D721Med (cell line): ENCODE data around the gene EEPD1.
"Not testable (repeated sequence)": the region's sequence is repeated elsewhere in the genome, so short reads cannot be mapped to it uniquely, and the experiment has no call there.

Source experiments
- DNase-seq: peaks from one replicate; pipeline ENCODE4 v3.0.0; 2011; ENCODE audit warnings: low spot score; ENCODE audit not compliant: insufficient read length
- FAIRE-seq: peaks from 2 replicates; lab custom pipeline; 2011; peaks lifted over from hg19 to GRCh38; lab: Jason Lieb, UNC
- CTCF ChIP-seq: IDR thresholded peaks from 2 replicates; pipeline ENCODE4 v1.5.1; 2012; ENCODE audit warnings: mild to moderate bottlenecking, control low read depth; ENCODE audit not compliant: insufficient read depth; ENCODE audit errors: missing control alignments

The EEPD1 gene

GRCh38 chr7:36119005-36119706, 33.9 kb upstream of the EEPD1 start:
- no peak for DNase-seq
- FAIRE-seq: no peak
- no peak for TF ChIP-seq CTCF

- not testable (repeated sequence) for FAIRE-seq, DNase-seq
Observed at GRCh38 chr7:36119983-36120646, 32.9 kb upstream of the EEPD1 start.

GRCh38 chr7:36125630-36126029, 27.4 kb upstream of the EEPD1 start:
- DNase-seq, FAIRE-seq: not testable (repeated sequence)

GRCh38 chr7:36127075-36127740, 25.8 kb upstream of the EEPD1 start:
- FAIRE-seq (no peak), DNase-seq (no peak)
- TF ChIP-seq CTCF: no peak

GRCh38 chr7:36128448-36129047, 24.5 kb upstream of the EEPD1 start:
- TF ChIP-seq CTCF: no peak
- DNase-seq (no peak), FAIRE-seq (no peak)

GRCh38 chr7:36129048-36129534, 24.0 kb upstream of the EEPD1 start:
- no peak for FAIRE-seq
- DNase-seq: no peak
- TF ChIP-seq CTCF: no peak

GRCh38 chr7:36130236-36130945, 22.7 kb upstream of the EEPD1 start:
- DNase-seq: no peak
- no peak for FAIRE-seq
- TF ChIP-seq CTCF: no peak
